GM18861 (cell line): ENCODE results near the gene ARHGEF10L.

Source experiments
- ATAC-seq: cut with Tn5 transposase; IDR thresholded peaks from one replicate; pipeline ENCODE4 v1.9.1; 2021; ENCODE audit not compliant: unreplicated experiment

ARHGEF10L gene

DNA sequence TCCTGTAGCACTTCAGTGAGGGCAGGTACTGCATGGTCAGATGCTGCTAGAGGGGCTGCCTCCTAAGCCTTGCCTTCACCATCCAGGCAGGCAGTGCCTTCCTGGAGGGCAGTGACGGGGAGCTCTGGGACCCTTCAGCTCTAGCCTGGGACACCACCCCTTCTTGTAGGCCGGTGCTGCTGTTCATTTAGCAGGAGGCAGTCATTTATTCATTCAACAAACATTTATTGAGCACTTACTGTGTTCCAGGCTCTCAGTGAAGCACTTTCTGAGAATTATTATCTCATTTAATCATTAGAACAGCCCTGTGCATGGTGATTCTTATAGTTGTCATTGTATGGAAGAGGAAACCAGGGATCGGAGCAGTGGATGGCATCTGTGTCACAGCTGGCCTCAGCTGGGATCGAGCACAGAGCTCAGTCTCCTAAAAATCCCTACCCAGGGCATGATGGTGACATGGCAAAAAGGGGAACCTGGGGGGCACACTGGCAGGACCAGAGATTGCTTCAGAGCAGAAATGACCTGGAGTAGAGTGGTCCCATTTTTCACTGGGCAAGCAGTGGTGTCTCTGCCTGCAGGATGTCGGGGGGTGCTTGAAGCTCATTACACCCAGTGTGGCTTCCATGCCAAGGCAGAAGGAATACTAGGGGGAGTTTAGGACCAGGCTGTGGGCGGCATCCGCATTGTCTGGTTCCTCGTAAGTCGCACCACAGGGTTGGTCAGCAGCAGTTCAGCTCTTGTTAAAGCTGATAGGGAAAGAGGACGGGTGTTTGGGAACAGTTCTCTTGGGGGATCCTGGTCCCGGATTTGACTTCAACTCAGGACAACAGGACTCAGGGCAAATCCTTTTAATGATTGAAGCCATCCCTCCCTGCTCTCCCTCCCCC is 28.8 kb downstream of the ARHGEF10L start:
- ATAC-seq = no peak

DNA sequence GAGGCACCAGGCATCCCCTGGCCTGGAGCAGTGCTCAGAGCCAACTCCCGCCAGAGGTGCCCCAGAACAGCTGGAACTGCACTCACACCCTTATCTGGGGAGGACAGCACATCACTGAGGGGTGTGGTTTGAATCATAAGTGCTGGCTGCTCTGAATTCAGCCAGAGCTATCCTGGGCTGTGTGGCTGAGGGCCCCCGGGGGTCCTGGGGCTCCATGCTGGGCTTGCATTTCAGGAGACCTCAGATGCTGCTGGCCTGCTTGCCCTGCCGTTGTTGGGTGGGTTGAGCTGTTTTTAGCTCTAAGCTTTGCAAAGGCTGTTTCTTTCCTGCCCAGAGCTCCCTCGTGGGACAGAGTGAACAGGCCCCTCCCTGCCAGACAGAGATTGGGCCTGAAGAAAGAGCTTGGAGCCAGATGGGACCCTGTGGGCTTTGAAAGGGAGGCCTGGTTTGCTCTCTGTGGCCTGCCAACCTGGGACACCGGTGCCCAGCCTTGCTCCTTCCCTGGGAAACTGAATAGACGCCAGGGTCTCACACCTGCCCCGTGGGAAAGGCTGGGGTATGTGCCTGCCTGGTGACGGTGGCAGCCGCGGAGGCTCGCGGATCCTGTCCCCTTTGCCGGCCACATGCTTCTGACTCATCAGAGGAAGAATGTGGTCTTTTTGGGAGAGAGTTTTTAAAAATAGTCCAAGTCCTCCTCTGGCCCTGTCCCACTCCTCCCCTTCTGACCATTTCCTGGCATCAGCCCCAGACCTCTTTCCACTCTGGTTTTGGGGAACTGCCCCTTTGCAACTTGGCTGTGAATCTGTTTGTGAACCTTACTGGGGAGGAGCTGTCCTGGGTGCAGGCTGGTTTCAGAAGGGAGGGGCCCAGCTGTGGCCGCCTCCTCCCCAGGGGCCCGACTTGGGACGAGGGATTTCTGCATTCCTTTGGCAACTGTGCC is 30.0 kb downstream of the ARHGEF10L start:
- no peak for ATAC-seq

DNA sequence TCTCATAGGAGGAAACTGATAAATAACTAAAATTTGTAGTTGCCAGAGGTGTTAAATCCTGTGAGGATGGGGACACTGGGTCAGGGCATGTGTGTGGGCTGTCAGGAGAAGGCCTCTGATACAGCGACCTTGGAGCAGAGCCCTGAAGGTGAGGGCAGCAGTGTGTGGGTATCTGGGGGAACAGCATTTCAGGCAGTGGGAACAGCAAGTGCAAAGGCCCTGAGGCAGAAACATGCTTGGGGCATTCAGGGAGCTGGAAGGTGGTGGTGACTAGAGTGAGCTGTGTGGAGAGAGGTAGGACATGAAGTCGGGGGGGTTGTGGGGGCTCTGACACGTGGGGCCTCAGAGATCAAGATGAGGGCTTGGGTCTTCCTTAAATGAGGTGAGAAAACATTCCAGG is 30.7 kb downstream of the ARHGEF10L start:
- ATAC-seq = no peak

DNA sequence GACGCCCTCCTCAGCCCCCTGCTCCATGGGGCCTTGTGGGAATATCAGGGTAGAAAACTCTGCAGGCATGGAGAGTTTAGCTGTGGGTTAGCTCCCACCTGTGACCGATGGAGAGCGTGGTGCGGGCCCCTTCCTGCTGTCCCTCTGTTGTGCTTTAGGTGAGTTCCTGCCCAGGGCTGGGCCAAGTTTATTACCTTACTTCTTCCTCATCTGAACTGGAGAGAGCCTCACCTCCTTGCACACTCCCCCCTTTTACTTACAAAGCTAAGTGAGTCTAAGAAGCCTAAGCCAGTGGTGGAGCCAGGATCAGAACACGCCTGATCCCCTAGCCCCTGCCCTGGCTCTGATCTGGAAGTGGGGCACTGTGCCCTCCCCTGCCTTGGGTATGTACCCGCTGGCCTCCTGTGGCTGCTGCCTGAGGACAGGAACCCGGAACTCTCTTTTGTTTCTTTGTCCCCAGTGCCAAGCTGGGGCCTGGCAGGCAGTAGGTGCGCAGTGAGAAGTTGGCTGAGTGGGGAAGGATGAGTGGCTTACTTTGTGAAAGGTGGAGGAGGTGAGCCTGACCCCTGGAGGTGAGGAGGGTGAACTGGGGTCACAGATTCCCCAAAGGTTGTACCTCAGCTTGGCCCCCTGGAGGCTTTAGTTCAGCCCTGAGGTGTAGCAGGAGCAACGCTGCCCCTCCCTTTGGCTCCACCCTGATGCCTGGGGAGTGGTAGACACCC is 32.9 kb downstream of the ARHGEF10L start:
- ATAC-seq = no peak

DNA sequence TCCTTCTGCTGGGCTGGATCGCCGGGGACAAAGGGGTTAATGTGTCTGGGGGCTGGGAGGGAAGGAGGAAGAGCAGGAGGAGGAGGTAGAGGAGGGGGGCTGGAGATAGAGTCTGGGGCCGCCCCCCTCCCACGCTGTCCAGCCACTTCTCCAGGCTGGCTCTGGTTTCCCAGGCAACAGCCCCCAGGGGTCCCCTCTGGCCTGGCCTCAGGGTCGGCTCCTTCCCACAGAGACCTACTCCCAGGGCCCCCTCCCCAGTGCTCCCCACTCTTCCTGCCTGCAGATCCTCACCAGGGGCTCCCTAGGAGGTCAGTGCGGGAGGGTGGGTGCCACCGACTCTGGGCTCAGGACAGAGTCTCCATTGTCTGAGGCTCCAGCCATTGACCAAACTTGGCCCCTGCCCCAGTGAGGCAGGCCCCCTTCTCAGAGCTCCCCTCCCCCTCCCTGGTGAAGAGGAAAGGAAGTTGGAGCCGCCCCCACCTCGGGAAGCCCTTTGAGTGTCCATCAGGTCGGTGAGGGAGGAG is 34.1 kb downstream of the ARHGEF10L start:
- no peak for ATAC-seq

DNA sequence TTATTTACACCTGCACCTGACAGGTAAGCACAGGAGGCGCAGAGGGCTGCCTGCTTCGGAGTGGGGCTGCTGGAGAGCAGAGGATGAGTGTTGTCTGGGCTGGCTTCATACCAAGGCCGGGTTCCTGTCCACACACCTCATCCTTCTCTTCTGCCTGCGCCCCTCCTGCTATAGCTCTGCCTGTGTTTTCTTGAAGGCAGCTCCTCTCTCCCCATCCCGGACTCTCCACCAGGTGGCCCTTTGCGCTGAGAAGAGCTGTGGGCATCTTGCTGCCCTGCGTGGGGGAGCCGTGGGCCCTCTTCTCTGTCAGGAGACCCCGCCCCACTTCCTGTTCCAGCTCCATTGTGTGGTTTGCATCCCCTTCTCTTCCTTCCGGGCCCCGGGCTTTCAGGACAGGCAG is 35.0 kb downstream of the ARHGEF10L start:
- ATAC-seq = no peak

DNA sequence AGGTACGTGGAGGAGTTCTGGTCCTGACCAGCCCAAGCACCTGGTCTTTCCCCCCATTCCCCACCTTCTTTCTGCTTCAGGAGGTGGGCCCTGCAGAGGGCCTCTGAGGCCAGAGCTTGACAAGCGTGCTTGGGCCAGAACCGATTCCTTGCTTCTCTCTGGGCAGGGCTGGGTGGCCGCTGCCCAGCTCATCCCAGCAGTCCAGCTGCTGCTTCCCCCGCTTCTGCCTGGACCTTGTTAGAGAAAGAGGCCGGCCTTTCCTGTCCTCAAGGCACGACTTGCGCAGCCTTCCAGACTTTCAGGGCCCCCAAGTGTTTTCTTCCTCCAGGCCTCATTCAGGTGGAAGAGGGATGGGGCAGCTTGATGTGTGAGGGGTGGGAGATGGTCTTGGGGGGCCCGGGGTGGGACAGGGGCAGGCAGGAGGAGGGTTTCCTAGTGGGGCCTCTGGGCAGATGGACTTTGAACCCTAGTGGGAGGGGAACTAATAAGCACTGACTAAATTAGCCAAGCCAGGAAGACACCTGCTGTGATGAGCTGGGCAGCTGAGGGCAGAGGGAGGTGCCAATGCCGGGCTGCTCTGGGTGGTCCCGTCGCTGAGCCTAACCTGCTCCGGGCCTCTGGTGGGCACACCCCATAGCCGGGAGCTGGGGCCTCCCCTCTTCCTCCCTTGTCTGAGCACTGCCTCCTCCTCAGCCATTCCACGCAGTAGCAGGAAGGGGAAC is 36.5 kb downstream of the ARHGEF10L start:
- ATAC-seq = no peak

DNA sequence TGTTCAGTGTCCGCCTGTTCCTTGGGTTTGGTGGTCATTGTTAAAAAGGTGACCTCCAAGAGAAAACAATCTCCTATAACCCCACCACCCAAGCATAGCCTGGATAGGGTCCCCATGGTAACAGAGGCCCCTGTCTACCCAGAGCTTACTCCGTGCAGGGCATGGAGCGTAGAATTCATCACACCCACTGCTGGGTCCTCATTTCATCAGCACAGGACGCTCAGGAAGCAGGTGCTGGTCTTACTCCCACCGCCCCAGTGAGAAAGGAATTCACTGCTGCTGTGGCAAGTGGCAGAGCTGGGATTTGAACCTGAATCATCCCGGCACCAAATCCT is 37.0 kb downstream of the ARHGEF10L start:
- ATAC-seq = no peak

DNA sequence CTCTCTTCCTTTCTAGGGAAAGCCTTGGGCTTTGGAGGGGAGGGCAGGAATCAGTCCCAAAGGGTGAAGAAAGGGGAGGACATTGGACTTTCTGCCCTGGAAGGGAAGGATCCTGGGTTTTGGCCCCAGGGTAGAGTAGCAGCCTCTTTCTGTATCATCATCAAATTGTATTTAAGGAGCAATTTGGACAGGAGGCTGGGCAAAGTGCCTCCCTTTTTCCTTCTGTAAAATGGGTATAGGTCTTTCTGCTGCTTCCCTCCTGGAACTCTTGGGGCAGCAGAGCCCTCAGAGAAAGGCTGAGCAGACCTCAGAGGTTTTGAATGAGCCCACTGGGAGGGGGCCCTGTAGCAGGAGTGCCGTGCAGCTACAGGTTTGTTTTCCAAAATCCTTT is 38.4 kb downstream of the ARHGEF10L start:
- ATAC-seq = no peak

DNA sequence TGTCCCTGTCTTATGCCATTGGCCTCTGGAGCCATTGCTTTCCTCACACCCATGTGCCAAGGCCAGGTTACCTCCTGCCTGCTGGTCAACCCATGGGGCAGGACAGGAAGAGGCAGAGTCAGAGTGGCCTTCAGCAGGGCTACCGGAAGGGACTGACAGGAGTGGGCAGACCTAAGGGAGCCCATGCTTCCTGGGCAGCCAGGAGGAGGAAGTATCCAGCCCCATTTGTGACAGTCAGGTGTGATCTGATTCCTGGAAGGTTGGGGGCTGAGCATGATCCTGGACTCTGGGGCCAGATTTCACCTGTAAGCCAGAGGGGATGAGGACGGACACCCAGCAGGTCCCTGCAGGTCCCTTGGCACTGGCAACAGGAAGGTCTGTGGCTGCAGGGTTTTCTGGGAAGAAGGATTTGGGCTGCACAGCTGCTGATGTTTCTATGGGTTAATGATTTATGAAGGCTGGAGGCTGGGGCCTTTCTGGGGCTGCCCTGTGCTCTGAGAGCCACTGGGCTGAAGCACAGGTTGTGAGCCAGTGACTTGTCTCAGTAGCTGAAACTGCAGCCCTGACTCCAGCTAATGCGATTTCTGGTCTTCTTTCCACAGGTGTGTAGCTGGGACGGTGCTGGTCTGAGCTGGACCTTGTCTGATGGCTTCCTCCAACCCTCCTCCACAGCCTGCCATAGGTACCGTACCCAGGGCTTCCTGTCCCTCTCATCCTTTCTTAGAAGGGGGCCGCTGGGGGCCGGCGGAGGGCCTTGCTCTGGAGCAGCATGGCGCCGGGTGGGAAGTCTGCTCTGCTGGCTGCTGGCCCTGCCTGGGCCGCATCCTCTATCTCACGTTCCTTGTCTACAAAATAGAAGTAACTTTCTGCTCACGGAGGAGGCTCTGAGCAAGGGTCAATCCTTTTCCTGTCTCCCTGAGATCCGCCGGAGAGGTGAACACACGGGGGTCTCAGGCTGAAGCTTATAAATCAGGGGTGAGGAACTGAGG is 40.7 kb downstream of the ARHGEF10L start:
- ATAC-seq = no peak

DNA sequence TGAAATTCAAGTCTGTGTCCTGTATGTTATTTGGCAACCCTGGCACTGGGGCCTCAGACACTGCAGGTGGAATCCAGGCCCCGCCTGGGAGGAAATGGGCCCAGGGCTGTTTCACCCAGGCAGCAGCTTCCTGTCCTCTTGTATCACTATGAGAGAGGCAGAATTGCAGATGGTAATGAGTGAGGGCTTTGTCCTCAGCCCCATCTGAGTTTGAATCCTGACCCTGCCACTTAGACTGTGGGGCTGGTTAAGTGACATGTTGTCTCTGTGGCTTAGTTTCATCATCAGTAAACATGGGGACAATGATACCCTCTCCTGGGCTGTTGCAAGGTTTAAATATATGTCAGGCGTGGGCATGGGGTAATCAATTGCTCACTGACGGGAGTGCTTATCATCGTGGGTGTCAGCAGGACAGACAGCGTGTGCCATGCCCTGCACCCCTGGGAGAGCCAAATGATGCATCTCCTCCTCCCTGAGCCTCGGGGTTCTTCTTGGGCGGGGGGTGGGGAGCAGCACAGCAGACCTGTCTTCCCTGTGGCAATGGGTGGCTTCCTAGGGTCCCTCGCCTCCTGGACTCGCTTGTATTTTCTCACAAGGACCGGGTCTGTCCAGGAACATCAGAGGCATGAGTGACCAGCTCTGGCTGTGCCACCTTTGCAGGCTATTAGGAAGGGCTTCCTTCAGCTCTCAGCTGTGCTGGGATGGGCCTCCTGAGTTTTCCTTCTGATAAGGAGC is 42.1 kb downstream of the ARHGEF10L start:
- ATAC-seq = no peak

DNA sequence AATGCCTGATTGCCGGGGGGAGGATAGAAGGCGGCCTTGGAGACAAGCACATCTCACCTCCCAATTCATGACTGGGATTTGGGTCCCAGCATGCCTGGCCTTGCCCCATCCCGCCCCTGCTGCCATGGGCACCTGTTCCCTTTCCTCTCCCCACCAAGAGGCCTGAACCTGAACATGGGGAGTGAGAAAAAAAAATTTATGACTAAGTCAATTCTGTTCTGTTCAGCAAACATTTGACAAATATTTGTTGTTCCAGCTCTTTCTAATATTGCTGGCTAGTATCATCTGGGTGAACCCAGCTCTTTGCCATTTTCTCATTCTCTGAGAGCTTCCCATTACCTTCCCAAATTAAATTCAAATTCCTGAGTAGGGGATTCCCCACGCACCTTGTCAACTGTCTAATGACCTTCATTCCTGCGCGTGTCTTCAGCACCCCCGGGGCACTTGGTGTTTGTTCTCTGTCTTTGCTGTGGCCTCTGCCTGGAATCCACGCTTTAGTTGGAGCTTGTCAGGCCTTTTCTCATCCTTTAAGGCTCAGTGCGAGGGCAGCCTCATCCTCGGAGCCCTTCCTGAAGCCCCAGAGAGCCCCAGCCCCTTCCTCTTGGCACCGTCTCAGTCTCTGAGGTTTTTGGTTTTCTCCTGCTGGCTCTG is 42.8 kb downstream of the ARHGEF10L start:
- no peak for ATAC-seq

DNA sequence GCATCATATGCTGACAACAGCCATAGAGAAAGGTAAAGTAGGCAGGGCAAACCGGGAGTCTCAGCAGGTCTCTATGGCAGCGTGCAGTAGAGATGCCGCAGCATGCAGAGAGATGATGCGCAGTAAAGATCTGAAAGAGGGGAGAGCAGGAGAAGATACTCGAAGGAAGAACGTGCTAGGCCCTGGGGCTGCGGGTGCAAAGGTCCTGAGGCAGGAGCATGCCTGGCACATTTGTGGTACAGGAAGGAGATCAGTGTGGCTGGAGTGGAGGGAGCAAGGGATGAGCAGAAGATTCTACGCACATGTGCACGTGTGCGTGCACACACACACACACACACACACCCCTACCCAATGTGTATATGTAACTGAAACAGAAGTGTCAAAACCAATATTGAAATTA is 45.0 kb downstream of the ARHGEF10L start:
- ATAC-seq = no peak

DNA sequence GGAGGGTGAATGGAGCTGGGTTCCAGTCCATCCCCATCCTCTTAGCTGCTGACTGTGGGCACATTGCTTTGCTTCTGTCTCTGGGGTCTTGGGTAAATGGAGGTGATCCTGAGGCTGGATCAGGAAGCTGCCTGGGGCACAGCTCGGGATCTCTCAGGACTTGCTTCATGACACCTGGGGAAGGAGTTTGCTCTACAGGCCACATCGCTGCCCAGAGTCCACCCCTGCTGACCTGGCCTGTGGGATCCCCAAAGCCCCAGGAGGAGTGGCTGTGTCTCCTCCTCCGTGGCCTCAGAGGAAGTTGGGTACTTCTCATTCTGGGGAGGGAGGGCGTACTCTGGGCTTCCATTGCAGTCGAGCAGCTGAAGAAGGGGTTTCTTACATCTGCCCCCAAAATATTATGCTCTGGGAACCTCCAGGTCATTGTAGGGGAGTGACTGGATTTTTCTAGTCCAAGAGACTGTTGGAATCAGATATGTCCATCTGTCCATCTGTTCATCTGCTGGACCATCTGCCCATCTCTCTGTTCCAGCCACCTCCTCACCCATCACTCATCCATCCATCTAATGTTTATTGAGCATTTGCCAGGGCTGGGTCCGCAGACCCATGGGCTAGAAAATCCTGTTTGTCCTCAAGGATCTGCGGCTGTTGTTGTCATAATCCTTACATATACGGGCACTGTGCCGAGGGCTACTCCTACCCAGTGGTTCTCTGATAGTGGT is 45.9 kb downstream of the ARHGEF10L start:
- no peak for ATAC-seq

DNA sequence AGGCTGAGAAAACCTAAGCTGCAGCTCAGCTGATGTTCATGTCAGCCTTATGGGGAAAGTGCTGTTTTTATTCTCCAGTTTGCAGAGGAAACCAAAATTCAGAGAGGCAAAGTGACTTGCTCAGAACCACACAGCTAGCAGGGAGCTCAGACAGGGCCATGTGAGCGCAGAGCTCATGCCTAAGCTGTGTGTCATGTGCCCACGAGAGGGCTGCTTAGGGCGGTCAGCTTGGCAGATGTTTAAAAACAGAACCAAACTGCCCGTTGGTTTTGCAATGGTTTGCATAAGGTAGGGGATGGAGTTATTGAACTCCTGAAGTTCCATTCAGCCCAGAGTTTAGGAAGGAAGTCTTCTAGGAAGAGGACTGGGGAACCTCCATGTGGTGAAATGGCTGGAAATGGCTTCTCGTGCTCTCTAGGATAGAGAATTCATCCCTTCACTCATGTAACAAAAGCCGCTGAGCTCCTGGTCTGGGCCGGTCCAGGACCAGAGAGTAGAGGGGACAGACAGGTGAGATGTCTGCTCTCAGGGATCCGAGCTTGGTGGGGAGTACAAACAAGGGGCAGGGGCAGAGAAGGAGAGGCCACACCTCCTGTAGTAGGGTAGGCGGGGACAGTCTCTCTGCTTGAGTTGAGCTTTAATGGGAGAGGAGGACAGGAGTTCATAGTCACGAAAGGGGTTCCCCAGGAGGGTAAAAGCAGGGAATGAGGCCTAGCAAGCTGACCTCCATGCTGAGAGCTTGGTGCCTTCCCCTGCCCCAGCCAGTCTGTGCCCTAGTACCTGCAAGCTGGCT is 46.9 kb downstream of the ARHGEF10L start:
- no peak for ATAC-seq

DNA sequence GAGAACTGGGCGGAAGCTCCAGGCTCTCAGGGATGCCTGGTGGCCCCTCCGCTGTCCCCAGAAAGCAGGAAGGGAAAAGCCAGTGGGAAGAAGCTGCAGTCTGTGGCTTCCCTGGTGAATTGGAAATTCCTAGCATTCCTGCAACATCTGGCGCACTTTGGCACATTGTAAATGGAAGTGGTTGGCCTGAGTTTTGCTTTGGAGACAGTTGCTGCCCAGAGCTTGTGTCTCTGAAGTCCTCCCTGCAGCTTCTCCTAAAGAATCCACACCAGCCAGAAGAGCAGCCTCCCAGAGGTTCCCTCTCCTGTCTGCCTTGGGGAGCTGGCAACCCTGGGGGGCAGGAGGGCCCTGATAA is 48.2 kb downstream of the ARHGEF10L start:
- no peak for ATAC-seq
